ENCODE data around the gene COL6A3. TPM values are rescaled to one million over a fixed set of nuclear protein-coding genes. Genes with fewer than 3 reads are reported as not detected.

The COL6A3 gene
- polyA plus RNA-seq, 2 of the 4 experiments (the other 2 are of a cell fraction) = 0.10 to 0.28 TPM

DNA sequence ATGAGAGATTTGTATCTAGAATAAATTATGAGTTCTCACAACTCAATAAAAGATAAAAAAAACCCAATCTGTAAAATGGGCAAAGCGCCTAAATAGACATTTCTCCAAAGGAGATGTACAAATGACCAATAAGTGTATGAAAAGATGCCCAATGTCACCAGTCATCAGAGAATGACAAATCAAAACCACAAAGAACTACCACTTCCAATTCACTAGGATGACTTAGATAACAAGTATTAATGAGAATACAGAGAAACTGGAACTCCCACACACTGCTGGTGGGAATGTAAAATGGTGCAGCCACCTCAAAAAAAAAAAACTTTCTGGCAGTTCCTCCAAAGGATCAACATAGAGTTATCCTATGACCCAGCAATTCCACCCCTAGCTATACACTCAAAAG, 17.4 kb upstream of the COL6A3 start:
- Histone ChIP-seq H3K4me1 (peaks cover 39% of the 10 kb centered on the region), H3K4me3 (no peak overlapping the region), H3K27ac (peak overlapping the region in 1 of 2 experiments; percentile 47; a peak in 2 of 6 replicates), H3K4me2 (no peak overlapping the region), H3K9me3 (no peaks in the 10 kb centered on the region; the same call in 2 of the 3 replicates)
- no peak for ATAC-seq
- TF ChIP-seq CHD4 (IDR thresholded peaks at IDR 0.05; ENCODE audit: borderline replicate concordance) (no peak), ESRRA (IDR thresholded peaks at IDR 0.05; ENCODE audit: borderline replicate concordance, low read length) (no peak), NFE2L2 (conservative IDR thresholded peaks at IDR 0.05; ENCODE audit: low read length) (no peak), FOXS1 (CRISPR knock-in tag; IDR thresholded peaks at IDR 0.05) (no peak), CEBPB (IDR thresholded peaks at IDR 0.05) (no peak), RARB (CRISPR knock-in tag; IDR thresholded peaks at IDR 0.05) (no peak), KDM5A (IDR thresholded peaks at IDR 0.05) (no peak), MAZ (IDR thresholded peaks at IDR 0.05; ENCODE audit: borderline replicate concordance, low read depth, low read length) (no peak)
- TF ChIP-seq, protein P1, sequence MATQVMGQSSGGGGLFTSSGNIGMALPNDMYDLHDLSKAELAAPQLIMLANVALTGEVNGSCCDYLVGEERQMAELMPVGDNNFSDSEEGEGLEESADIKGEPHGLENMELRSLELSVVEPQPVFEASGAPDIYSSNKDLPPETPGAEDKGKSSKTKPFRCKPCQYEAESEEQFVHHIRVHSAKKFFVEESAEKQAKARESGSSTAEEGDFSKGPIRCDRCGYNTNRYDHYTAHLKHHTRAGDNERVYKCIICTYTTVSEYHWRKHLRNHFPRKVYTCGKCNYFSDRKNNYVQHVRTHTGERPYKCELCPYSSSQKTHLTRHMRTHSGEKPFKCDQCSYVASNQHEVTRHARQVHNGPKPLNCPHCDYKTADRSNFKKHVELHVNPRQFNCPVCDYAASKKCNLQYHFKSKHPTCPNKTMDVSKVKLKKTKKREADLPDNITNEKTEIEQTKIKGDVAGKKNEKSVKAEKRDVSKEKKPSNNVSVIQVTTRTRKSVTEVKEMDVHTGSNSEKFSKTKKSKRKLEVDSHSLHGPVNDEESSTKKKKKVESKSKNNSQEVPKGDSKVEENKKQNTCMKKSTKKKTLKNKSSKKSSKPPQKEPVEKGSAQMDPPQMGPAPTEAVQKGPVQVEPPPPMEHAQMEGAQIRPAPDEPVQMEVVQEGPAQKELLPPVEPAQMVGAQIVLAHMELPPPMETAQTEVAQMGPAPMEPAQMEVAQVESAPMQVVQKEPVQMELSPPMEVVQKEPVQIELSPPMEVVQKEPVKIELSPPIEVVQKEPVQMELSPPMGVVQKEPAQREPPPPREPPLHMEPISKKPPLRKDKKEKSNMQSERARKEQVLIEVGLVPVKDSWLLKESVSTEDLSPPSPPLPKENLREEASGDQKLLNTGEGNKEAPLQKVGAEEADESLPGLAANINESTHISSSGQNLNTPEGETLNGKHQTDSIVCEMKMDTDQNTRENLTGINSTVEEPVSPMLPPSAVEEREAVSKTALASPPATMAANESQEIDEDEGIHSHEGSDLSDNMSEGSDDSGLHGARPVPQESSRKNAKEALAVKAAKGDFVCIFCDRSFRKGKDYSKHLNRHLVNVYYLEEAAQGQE (IDR thresholded peaks at IDR 0.05) = no peak
- TF ChIP-seq, protein P2, sequence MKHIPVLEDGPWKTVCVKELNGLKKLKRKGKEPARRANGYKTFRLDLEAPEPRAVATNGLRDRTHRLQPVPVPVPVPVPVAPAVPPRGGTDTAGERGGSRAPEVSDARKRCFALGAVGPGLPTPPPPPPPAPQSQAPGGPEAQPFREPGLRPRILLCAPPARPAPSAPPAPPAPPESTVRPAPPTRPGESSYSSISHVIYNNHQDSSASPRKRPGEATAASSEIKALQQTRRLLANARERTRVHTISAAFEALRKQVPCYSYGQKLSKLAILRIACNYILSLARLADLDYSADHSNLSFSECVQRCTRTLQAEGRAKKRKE (CRISPR knock-in tag; IDR thresholded peaks at IDR 0.05; ENCODE audit: low read depth) = no peak
- CTCF ChIA-PET = interaction anchor here (0.7 to 7.4 kb wide), 3 partner anchors 11 to 141 kb away, joined by 3 to 47 read pairs (median 4); no protein-coding TSS in a partner anchor
- no peak for FAIRE-seq
- 88% methylated on average over 1 of the region's 1 CpG for WGBS (ENCODE audit: missing lambda C conversion rate)
- POLR2A ChIA-PET = no interaction called here
- no peak for DNase-seq (ENCODE audit: low read depth in 1 of 2, low spot score in 1 of 2)

DNA sequence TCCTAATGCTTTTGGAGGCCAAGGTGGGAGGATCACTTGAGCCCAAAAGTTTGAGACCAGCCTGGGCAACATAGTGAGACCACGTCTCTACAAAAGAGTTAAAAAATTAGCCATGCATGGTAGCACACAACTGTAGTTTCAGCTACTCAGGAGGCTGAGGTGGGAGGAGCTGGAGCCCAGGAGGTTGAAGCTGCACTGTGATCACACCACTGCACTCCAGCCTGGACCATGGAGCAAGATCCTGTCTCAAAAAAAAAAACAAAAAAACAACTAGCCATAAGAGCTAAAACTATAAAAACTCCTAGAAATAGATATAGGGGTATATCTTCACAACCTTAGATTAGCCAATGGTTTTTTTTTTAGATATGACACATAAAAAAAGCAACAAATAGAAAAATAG, 16.9 kb upstream of the COL6A3 start:
- DNase-seq (ENCODE audit: low read depth in 1 of 2, low spot score in 1 of 2) (no peak), FAIRE-seq (no peak), ATAC-seq (no peak)
- ChIA-PET POLR2A (no interaction called here), CTCF (interaction anchor here (1.3 to 7.4 kb wide), 3 partner anchors 10 to 141 kb away, joined by 4 to 47 read pairs (median 4); no protein-coding TSS in a partner anchor)
- no peak overlapping the region for H3K4me3 ChIP-seq
- TF ChIP-seq SMC3 (IDR thresholded peaks at IDR 0.05) (no peak), POLR2AphosphoS2 (conservative IDR thresholded peaks at IDR 0.05; ENCODE audit: low read length) (no peak), RAD21 (conservative IDR thresholded peaks at IDR 0.05 in 1 of 2, IDR thresholded peaks at IDR 0.05 in 1 of 2) (no peak), TP53 (CRISPR knock-in tag; IDR thresholded peaks at IDR 0.05) (no peak), EHF (CRISPR knock-in tag; IDR thresholded peaks at IDR 0.05) (no peak), EHMT2 (IDR thresholded peaks at IDR 0.05; ENCODE audit: low read depth) (no peak), ZC3H11A (IDR thresholded peaks at IDR 0.05) (no peak), JUNB (IDR thresholded peaks at IDR 0.05) (no peak), RFX5 (IDR thresholded peaks at IDR 0.05) (no peak), ZSCAN20 (CRISPR knock-in tag; IDR thresholded peaks at IDR 0.05) (no peak), ESRRA (IDR thresholded peaks at IDR 0.05; ENCODE audit: borderline replicate concordance, low read length) (no peak), RARB (CRISPR knock-in tag; IDR thresholded peaks at IDR 0.05) (no peak), POLR2A (IDR thresholded peaks at IDR 0.05; ENCODE audit: low read length) (no peak), CHD4 (IDR thresholded peaks at IDR 0.05; ENCODE audit: borderline replicate concordance) (no peak)
- TF ChIP-seq, protein P3, sequence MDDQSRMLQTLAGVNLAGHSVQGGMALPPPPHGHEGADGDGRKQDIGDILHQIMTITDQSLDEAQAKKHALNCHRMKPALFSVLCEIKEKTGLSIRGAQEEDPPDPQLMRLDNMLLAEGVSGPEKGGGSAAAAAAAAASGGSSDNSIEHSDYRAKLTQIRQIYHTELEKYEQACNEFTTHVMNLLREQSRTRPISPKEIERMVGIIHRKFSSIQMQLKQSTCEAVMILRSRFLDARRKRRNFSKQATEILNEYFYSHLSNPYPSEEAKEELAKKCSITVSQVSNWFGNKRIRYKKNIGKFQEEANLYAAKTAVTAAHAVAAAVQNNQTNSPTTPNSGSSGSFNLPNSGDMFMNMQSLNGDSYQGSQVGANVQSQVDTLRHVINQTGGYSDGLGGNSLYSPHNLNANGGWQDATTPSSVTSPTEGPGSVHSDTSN (IDR thresholded peaks at IDR 0.05) = no peak
- TF ChIP-seq, protein P2 (CRISPR knock-in tag; IDR thresholded peaks at IDR 0.05; ENCODE audit: low read depth) = no peak
- TF ChIP-seq, protein P4, sequence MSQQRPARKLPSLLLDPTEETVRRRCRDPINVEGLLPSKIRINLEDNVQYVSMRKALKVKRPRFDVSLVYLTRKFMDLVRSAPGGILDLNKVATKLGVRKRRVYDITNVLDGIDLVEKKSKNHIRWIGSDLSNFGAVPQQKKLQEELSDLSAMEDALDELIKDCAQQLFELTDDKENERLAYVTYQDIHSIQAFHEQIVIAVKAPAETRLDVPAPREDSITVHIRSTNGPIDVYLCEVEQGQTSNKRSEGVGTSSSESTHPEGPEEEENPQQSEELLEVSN (IDR thresholded peaks at IDR 0.05; ENCODE audit: borderline replicate concordance, low read depth) = no peak
- TF ChIP-seq, protein P5, sequence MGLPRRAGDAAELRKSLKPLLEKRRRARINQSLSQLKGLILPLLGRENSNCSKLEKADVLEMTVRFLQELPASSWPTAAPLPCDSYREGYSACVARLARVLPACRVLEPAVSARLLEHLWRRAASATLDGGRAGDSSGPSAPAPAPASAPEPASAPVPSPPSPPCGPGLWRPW (IDR thresholded peaks at IDR 0.05) = no peak
- H3K27ac ChIP-seq = no peak overlapping the region; a peak in 1 of 6 replicates
- no peak overlapping the region for H3K4me2 ChIP-seq
- 89% methylated on average over 1 of the region's 1 CpG for WGBS (ENCODE audit: missing lambda C conversion rate)
- peaks cover 37% of the 10 kb centered on the region for H3K4me1 ChIP-seq
- no peaks in the 10 kb centered on the region; the same call in 2 of the 3 replicates for H3K9me3 ChIP-seq
